ENCODE data around the gene TCF25. TPM values are rescaled to one million over a fixed set of nuclear protein-coding genes. Genes with fewer than 3 reads are reported as not detected.

Gene TCF25
- total RNA-seq, 1 donor from 2014 or later, result 155 TPM

DNA sequence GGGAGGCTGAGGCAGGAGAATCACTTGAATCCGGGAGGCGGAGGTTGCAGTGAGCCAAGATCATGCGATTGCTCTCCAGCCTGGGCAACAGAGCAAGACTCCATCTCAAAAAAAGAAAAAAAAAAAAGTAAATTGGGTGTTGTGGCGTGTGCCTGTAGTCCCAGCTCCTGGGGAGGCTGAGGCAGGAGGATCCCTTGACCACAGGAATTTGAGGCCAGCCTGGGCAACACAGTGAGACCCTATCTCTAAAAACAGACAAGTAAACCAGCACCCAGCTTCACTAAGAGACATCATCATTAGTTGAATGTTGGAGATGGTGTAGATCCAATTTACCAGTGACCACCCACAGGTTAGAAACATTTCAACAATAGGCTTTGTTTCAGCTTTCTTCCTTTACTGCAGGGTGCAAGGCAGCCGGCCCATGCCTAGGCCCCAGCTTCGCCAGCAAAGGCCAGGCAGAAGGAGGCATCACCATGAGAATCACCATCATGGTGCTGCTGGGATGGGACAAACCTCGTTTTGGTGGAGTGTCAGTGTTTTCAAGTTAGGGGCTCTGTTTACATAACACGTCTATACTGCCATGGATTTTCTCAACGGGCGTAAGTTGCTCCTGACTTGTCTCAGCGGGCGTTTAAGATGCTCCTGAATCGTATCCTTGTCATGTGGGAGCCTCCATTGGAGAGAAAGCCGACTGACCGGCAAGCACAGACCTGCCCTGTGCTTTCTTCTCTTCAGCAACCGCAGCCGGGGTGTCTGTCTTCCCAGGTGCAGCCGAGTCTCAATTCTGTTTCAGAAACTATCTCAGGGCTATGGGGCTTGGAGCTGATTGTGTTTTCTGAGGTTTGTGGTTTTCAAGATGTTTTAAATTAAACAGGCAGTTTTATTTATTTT is 7.3 kb downstream of the TCF25 start:
- no peak for DNase-seq (ENCODE audit: low read depth)

- no peak for DNase-seq (ENCODE audit: low read depth)
These were observed 8.0 kb downstream of the TCF25 start for GRCh38 chr16:89881368-89881730.

GRCh38 chr16:89883346-89884040 is 10.1 kb downstream of the TCF25 start:
- DNase-seq (ENCODE audit: low read depth), result no peak

GRCh38 chr16:89884041-89884421 is 10.6 kb downstream of the TCF25 start:
- no peak for DNase-seq (ENCODE audit: low read depth)

DNA sequence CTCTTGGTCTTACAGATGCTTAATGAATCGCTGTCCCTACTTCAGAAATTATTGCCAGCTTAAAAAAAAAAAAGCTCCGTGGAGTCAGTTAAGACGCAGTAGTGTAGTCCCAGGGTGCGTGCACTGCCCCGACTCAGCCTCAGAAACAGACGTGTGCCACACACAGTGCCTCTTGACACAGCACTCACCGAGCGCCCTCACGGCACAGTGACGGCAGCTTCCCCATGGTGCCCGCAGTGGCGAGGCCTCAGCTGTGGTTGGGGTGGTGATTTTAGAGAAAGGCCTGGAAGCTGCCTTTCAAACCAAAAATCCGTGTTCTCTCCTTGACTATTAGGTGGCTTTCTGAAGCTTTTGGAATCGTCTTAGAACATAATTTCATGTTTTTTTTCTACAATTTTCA is 13.9 kb downstream of the TCF25 start:
- DNase-seq (ENCODE audit: low read depth), result no peak

DNA sequence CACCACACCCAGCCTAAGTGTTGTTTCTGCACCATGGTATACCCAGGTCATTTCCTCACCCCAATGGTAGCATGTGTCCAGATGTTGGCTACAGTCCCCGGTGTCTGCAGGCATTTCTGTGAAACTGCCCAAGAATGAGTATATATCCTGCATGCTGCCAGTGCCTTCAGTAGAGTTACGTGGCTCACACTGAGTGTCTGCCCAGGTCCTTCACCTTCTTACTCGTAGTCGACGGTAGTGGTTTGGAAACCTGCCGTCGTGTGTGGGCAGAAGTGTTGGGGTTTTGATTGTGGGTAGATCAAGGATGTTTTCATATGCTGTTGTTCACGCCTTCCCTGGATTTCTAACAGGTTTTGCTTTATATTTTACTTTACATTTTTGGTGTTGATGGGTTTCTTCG is 16.8 kb downstream of the TCF25 start:
- no peak for DNase-seq (ENCODE audit: low read depth)

DNA sequence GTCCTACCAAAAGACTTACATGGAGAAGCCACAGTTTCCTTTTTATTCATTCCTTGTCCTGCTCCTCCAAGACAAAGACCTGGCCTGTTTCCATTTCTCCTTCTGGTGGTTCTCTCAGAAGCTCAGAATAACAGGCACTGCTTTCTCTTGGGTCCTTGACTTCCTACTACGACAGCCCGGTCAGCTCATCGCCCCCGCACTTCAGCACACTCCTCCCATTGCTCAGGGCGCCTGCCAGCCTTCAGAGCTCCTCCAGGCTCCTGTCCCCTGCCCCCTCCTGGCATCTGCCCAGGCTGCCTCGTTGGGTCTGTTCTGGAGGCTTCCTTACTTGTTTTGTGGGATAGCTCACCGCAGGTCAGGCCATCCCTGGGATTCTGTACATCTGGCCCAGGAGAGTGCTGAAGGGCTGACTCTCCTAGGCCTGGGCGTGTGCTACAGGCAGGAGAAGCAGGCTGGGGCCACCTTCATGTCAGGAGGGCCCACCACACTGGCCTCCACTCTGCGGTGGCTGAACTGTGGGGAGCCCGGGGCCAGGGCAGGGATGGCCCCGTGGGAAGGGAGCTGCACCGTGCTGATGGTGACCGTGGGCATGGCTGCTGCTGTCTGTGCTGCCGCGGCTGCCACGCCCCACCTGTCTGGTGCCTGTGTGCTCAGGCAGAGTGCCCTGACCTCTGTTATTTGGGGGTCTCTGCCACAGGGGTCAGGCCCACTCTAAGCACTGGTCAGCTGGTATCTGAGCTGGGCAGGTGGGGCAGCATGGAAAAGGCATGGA is 17.7 kb downstream of the TCF25 start:
- no peak for DNase-seq (ENCODE audit: low read depth)

- no peak for DNase-seq (ENCODE audit: low read depth)
These were observed 18.8 kb downstream of the TCF25 start for GRCh38 chr16:89892055-89892630.

DNA sequence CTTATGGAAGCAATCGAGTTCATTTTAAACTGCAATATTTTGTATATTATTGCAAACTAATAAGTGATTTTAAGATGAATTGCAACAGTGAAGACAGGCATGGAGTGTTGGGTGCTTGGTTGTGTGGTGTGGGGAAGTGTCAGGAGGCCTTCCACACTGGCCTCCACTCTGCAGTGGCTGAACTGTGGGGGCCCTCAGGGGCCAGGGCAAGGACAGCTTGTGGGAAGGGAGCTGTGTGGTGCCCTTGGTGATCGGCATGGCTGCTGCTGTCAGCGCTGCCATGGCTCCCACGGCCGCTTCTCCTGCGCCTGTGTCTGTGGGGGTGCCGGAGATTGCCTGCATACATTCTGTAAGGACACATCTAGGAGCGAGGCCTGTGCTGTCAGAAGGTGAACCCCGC is 19.2 kb downstream of the TCF25 start:
- no peak for DNase-seq (ENCODE audit: low read depth)

DNA sequence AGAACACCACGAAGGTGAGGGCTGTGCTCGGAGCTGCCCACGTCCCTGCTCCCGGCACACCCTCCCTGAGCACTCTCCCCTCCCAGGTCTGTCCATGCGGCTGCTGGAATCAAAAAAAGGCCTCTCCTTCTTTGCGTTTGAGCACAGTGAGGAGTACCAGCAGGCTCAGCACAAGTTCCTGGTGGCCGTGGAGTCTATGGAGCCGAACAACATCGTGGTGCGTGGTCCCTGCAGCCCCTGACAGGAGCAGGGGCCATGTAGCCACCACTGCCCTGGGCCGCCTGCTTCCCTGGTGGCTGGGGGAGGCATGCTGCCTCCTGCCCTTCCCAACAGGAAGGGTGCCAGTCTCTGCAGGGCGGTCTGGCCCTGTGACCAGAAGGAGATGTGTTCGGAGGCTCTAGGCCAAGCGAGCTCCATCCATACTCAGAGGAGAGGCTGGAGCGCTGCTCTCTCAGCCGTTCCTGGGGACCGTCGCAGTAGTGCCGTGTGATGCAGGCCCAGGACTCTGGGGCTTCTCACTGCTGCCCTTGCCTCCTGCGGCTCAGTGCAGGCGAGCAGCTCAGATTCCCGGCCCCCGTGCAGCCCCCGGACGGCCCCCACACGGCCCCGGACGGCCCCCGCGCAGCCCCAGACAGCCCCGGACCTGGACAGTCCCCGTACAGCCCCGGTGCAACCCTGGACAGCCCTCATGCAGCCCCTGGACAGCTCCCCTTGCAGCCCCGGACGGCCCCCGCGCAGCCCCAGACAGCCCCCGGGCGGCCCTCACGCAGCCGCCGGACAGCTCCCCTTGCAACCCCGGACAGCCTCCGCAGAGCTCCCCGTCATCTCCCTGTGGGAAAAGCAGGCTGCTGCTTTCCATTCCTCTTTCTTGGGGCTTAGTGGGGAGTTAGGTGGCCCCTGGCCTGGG is 20.5 kb downstream of the TCF25 start:
- no peak for DNase-seq (ENCODE audit: low read depth)

DNA sequence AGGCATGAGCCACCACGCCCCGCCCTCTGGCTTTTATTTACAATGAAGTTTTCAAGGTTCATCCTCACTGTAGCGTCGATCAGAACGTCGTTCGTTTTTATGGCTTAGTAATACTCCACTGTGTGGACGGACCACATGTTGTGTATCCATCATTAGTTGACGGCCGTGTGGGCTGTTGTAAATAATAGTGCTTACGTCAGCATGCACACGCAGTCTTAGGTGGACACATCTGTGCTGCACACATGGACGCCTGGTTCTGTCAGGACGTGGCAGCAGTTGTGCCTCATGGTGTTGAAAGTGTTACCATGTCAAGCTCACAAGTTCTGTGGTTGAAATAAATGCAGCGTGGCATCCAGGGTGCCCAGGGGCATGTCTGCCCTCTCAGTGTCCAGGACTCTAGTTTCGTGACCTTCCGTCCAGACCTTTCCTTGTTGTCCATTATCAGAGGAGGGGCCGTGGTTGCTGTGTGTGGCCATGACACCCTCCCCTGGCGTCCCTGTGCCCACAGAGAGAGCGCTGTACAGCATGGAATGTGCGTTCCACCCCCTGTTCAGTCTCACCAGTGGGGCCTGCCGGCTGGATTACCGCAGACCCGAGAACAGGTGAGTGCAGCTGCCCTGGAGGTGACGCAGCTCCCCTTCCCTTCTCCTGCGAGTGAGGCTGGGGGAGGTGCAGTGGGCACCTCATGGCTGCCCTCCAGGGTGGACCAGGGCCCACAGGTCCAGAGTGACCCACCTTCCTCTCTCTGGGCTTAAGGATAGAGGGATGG is 22.3 kb downstream of the TCF25 start:
- DNase-seq (ENCODE audit: low read depth), result no peak

- DNase-seq (ENCODE audit: low read depth), result no peak
These were observed 23.8 kb downstream of the TCF25 start for GRCh38 chr16:89897204-89897603.

GRCh38 chr16:89898201-89898967 is 25.0 kb downstream of the TCF25 start:
- no peak for DNase-seq (ENCODE audit: low read depth)

DNA sequence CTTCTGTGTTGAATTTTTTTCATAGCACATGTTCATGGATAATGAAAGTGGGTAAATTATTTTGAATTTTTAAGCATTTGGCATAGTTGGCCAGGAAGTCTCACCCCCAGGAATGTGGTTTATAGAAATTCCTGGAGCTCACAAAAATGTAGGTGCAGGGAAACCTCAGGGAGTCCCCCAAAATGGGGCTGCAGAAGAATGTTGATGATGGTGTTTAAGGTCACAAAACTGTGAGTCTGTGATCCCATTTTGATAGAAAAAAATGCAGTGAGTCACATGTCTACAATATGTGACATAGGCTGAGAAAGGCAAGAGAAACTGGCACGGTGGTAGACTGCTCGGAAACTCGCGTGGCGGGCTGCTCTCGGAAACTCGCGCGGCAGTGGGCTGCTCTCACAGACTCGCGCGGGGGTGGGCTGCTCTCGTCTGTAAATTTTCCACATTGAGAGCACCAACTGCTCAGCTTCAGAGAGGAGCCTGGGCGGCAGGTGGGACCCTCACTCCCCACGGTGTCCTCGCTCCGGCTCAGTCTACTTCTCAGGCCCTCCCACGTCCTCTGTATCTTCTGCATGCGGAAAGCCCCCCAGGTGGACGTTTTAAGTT is 26.6 kb downstream of the TCF25 start:
- no peak for DNase-seq (ENCODE audit: low read depth)

DNA sequence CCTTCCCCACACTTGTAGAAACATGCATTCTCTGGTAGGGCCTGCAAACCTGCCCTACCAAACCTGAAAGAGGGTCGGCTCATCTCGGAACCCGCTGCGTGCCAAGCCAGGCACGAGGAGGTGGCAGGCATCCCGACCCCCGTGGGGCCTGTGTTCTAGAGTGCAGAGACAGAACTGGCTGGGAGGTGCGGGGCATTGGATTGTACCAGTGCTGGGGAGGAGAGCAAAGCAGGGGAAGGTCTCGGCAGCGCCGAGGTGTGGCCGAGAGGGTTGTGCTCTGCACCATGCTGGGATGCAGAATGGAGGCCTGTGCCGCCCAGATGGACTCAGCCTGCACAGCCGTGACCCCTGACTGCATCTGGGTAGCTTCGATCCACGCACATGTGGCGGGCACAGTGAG is 27.5 kb downstream of the TCF25 start:
- DNase-seq (ENCODE audit: low read depth), result no peak

DNA sequence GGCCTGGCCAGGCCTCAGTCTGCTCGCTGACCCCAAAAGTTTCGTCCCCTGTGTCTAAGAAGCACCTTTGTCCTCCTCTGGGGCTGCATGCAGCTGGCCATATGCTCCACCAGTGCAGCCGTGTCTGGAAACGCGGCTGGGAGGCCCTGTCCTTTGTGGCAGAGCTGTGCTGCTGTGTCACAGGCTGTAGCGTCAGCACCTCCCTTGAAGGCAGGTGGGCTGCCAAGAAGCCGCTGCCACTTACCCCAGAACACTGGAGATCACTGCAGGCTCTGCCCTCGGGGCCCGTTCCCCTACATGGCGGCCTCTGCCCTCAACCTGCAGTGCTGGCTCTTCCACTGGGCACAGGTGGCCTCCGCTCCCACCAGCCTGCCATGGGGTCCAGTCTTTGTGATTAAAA is 29.6 kb downstream of the TCF25 start:
- DNase-seq (ENCODE audit: low read depth), result no peak

GRCh38 chr16:89903908-89904515 is 30.6 kb downstream of the TCF25 start:
- no peak for DNase-seq (ENCODE audit: low read depth)

DNA sequence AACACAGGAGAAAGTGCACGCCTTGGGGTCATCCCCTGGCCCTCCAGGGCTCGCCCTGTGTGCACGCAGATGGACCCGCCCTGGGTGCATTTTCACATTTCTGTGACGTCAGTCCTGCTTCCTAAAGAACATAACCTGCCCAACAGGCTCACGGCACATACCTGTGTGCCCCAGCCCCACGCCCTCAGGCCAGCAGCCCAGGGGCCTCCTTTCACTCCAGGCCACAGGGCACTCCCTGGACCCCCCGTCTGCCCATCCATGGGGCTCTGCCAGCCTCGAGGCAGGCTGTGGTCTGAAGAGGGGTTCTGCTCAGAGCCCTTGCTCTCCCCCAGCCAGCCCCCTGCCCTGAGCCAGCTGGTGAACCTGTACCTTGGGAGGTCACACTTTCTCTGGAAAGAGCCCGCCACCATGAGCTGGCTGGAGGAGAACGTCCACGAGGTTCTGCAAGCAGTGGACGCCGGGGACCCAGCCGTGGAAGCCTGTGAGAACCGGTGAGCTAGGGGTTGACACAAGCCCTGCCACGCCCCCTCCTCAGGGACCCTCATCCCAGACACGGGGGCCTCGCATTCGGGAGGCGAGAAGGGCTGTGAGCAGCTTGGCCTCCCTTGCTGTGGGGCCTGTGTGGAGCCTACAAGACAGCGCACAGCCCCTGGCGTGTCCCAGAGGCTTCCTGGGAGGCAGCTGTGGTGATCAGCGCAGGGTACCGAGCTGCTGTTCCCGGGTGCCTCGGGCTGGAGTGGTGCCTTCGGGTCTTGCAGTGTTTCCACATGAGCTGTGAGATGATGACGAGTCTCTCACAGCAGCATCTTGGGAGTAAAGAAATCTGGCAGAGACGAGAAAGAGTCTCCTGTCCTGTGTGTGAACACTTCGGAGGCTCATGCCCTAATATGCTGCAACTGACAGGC is 31.5 kb downstream of the TCF25 start:
- DNase-seq (ENCODE audit: low read depth), result no peak
